H9 (cell line): ENCODE data around the gene CFAP77. TPM values are rescaled to one million over a fixed set of nuclear protein-coding genes. Genes with fewer than 3 reads are reported as not detected.

Experiments
- DNase-seq: peaks from one replicate; pipeline ENCODE4 v3.0.0-alpha.2; 2017
- H2AFZ ChIP-seq: one replicate; pipeline ENCODE4 v1.6.1; 2013; ENCODE audit warnings: mild to moderate bottlenecking, low read length, control low read depth, moderate library complexity
- H2AK5ac ChIP-seq: 2 replicates; pipeline ENCODE4 v1.6.1; 2013; ENCODE audit warnings: low read length, control low read depth, mixed read lengths; ENCODE audit not compliant: insufficient read length
- H2BK120ac ChIP-seq: one replicate; pipeline ENCODE4 v1.6.1; 2013; ENCODE audit warnings: low read depth, mild to moderate bottlenecking, low read length, control low read depth, inconsistent platforms; ENCODE audit not compliant: poor library complexity, severe bottlenecking
- H2BK12ac ChIP-seq: 2 replicates; pipeline ENCODE4 v1.6.1; 2013; ENCODE audit warnings: low read length, control low read depth, mixed read lengths, low read depth; ENCODE audit not compliant: insufficient read length
- H2BK15ac ChIP-seq: 2 replicates; pipeline ENCODE4 v1.6.1; 2013; ENCODE audit warnings: low read depth, low read length, control low read depth
- H2BK20ac ChIP-seq: one replicate; pipeline ENCODE4 v1.6.1; 2013; ENCODE audit warnings: low read depth, mild to moderate bottlenecking, low read length, control low read depth, inconsistent platforms; ENCODE audit not compliant: poor library complexity, severe bottlenecking
- H2BK5ac ChIP-seq: 2 replicates; pipeline ENCODE4 v1.6.1; 2013; ENCODE audit warnings: low read length, control low read depth, mixed read lengths; ENCODE audit not compliant: insufficient read length
- H3K14ac ChIP-seq: 2 replicates; pipeline ENCODE4 v1.6.1; 2013; ENCODE audit warnings: low read length, control low read depth; ENCODE audit not compliant: insufficient read depth
- H3K18ac ChIP-seq: 2 replicates; pipeline ENCODE4 v1.6.1; 2013; ENCODE audit warnings: low read depth, mild to moderate bottlenecking, mixed read lengths, low read length, control low read depth; ENCODE audit not compliant: insufficient read length
- H3K23ac ChIP-seq: 2 replicates; pipeline ENCODE4 v1.6.1; 2013; ENCODE audit warnings: low read length, control low read depth, mixed read lengths, low read depth; ENCODE audit not compliant: insufficient read length
- H3K23me2 ChIP-seq: 2 replicates; pipeline ENCODE4 v1.6.1; 2013; ENCODE audit warnings: low read depth, mild to moderate bottlenecking, mixed read lengths, low read length, control low read depth; ENCODE audit not compliant: insufficient read length, poor library complexity, severe bottlenecking
- H3K27ac ChIP-seq: 2 replicates; pipeline ENCODE4 v1.5.1; 2013; ENCODE audit warnings: low read length, control low read depth, mixed read lengths, low read depth; ENCODE audit not compliant: insufficient read length
- H3K27me3 ChIP-seq: 2 replicates; pipeline ENCODE4 v1.6.1; 2013; ENCODE audit warnings: low read length, control low read depth, inconsistent platforms; ENCODE audit not compliant: insufficient read depth
- H3K4ac ChIP-seq: 2 replicates; pipeline ENCODE4 v1.6.1; 2013; ENCODE audit warnings: low read depth, mild to moderate bottlenecking, control low read depth, inconsistent platforms, low read length, moderate library complexity
- H3K4me1 ChIP-seq: 2 replicates; pipeline ENCODE4 v1.6.1; 2013; ENCODE audit warnings: low read length, control low read depth, inconsistent platforms; ENCODE audit not compliant: insufficient read depth
- H3K4me2 ChIP-seq: 2 replicates; pipeline ENCODE4 v1.6.1; 2013; ENCODE audit warnings: low read length, control low read depth, mixed read lengths; ENCODE audit not compliant: insufficient read length, insufficient read depth
- H3K56ac ChIP-seq: 2 replicates; pipeline ENCODE4 v1.6.1; 2013; ENCODE audit warnings: low read depth, mild to moderate bottlenecking, mixed read lengths, low read length, control low read depth; ENCODE audit not compliant: insufficient read length
- H3K79me1 ChIP-seq: 2 replicates; pipeline ENCODE4 v1.6.1; 2013; ENCODE audit warnings: low read depth, mild to moderate bottlenecking, moderate library complexity, low read length, control low read depth, inconsistent platforms; ENCODE audit not compliant: insufficient read depth, poor library complexity, severe bottlenecking
- H3K79me2 ChIP-seq: 2 replicates; pipeline ENCODE4 v1.6.1; 2013; ENCODE audit warnings: low read length, control low read depth, inconsistent platforms; ENCODE audit not compliant: insufficient read depth
- H3K9ac ChIP-seq: 2 replicates; pipeline ENCODE4 v1.6.1; 2013; ENCODE audit warnings: low read length, control low read depth, mixed read lengths; ENCODE audit not compliant: insufficient read length; ENCODE audit errors: extremely low read depth
- H3K9me3 ChIP-seq: one replicate; pipeline ENCODE4 v1.6.1; 2013; ENCODE audit warnings: low read depth, low read length, inconsistent platforms; ENCODE audit not compliant: control insufficient read depth
- H3T11ph ChIP-seq: one replicate; pipeline ENCODE4 v1.6.1; 2013; ENCODE audit warnings: mild to moderate bottlenecking, low read length, control low read depth, inconsistent platforms
- H4K20me1 ChIP-seq: one replicate; pipeline ENCODE4 v1.6.1; 2013; ENCODE audit not compliant: control insufficient read depth, insufficient read length, insufficient read depth
- H4K5ac ChIP-seq: 2 replicates; pipeline ENCODE4 v1.6.1; 2013; ENCODE audit warnings: low read depth, mild to moderate bottlenecking, mixed read lengths, low read length, control low read depth; ENCODE audit not compliant: insufficient read length
- H4K8ac ChIP-seq: replicated peaks from 2 replicates; pipeline ENCODE4 v1.6.1; 2013; ENCODE audit warnings: low read length, control low read depth, mixed read lengths, low read depth; ENCODE audit not compliant: insufficient read length
- H4K91ac ChIP-seq: 2 replicates; pipeline ENCODE4 v1.6.1; 2013; ENCODE audit warnings: low read depth, mild to moderate bottlenecking, moderate library complexity, mixed read lengths, low read length, control low read depth; ENCODE audit not compliant: insufficient read length
- H3K27ac Mint-ChIP-seq, 3 experiments: 2 replicates in 2 of 3; 3 replicates in 1 of 3; pipeline ENCODE4 v1.8.0; 2020 to 2021; ENCODE audit warnings: mixed read lengths in 3 of 3, mild to moderate bottlenecking in 1 of 3, moderate library complexity in 1 of 3
- H3K27me3 Mint-ChIP-seq: 2 replicates; pipeline ENCODE4 v1.8.0; 2021; ENCODE audit warnings: low read depth, mild to moderate bottlenecking, moderate library complexity, mixed read lengths
- H3K36me3 Mint-ChIP-seq, 3 experiments: 2 replicates in 2 of 3; 3 replicates in 1 of 3; pipeline ENCODE4 v1.8.0; 2020 to 2021; ENCODE audit warnings: low read depth in 3 of 3, mixed read lengths in 3 of 3; ENCODE audit not compliant: insufficient read depth in 1 of 3
- H3K4me1 Mint-ChIP-seq, 2 experiments: 2 replicates each; pipeline ENCODE4 v1.8.0; 2020; ENCODE audit warnings: mixed read lengths in 2 of 2
- H3K4me3 Mint-ChIP-seq, 2 experiments: 2 replicates in 1 of 2; 3 replicates in 1 of 2; pipeline ENCODE4 v1.8.0; 2020 to 2021; ENCODE audit warnings: mild to moderate bottlenecking in 2 of 2, mixed read lengths in 2 of 2, moderate library complexity in 1 of 2
- H3K9me3 Mint-ChIP-seq, 2 experiments: 2 replicates in 1 of 2; 3 replicates in 1 of 2; pipeline ENCODE4 v1.8.0; 2020; ENCODE audit warnings: mild to moderate bottlenecking in 2 of 2, mixed read lengths in 2 of 2, moderate library complexity in 1 of 2
- WGBS: extraction: QIAGEN DNeasy Blood & Tissue Kit; methylation state at CpG from one replicate; pipeline ENCODE4 v1.1.7; 2013; ENCODE audit warnings: missing lambda C conversion rate, low lambda C conversion rate, mixed read lengths; ENCODE audit not compliant: insufficient read length; ENCODE audit errors: extremely low coverage; 5-methylcytosine and 5-hydroxymethylcytosine counted together
- total RNA-seq: library from RNA; stranded (reverse); gene quantifications from 2 replicates; pipeline ENCODE4 v1.2.1, GENCODE V29; 2021
- TF ChIP-seq, protein P1 (sequence below): fragments of 200-600 bp; sonication (generic); conservative IDR thresholded peaks from 3 replicates; pipeline ENCODE4 v1.8.0; 2021; ENCODE audit warnings: antibody characterized with exemption, mild to moderate bottlenecking

CFAP77 gene
- total RNA-seq, 1 experiment from 2014 or later, result 0.72 TPM

DNA sequence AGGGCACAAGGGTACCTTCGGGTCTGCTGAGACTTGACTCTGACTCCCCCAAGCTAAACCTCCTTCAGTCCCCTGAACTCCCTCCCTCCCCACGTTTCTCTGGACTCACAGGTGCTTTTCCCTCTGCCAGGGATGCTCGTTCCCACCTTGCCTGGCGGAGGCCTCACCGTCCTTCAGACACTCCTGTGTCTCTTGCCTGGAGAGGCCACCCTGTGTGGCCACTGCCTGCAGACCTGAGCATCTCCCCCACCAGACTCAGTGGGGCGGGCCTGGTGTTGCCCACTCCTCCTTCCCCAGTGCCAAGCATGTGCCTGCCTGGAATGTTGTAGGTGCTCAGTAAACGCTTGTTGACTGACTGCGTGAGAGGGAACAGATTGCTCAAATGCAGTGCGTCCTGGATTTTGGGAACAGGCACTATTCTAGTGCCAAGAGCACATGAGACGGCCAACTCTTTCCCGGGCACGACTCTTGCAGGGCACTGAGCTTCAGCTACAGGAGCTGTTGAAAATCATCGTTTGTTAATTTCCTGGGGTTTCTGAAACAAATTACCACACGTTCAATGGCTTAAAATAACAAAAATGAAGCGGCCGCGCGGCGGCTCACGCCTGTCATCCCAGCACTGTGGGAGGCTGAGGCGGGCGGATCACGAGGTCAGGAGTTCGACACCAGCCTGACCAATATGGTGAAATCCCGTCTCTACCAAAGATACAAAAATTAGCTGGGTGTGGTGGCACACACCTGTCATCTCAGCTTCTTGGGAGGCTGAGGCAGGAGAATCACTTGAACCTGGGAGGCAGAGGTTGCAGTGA lies 101.4 kb downstream of the CFAP77 start:
- H3K18ac ChIP-seq, result no peak overlapping the region
- H3K23me2 ChIP-seq, result no peaks in the 10 kb centered on the region
- H2AK5ac ChIP-seq, result no peak overlapping the region
- H3K14ac ChIP-seq, result no peak overlapping the region
- H3K56ac ChIP-seq, result no peak overlapping the region
- no peaks in the 10 kb centered on the region for H3K79me2 ChIP-seq
- Mint-ChIP-seq H3K4me1 (peaks cover 0 to 5% of the 10 kb centered on the region in 2 experiments; a peak in 1 of 4 replicates), H3K27ac (no peak overlapping the region; a peak in 1 of 7 replicates), H3K9me3 (no peaks in the 10 kb centered on the region), H3K4me3 (no peak overlapping the region), H3K36me3 (no peaks in the 10 kb centered on the region; a peak in 1 of 7 replicates), H3K27me3 (no peaks in the 10 kb centered on the region; the same call in 1 of the 2 replicates)
- no peak overlapping the region for H2AFZ ChIP-seq
- DNase-seq, result no peak
- no peak overlapping the region for H2BK20ac ChIP-seq
- H4K20me1 ChIP-seq, result no peaks in the 10 kb centered on the region
- no peaks in the 10 kb centered on the region for H3K27me3 ChIP-seq
- H3K79me1 ChIP-seq, result no peaks in the 10 kb centered on the region
- no peak overlapping the region for H3K23ac ChIP-seq
- no peak overlapping the region for H4K91ac ChIP-seq
- H3K4me1 ChIP-seq, result no peaks in the 10 kb centered on the region
- H2BK12ac ChIP-seq, result no peak overlapping the region
- H2BK5ac ChIP-seq, result no peak overlapping the region
- H2BK15ac ChIP-seq, result no peak overlapping the region
- no peak overlapping the region for H3K4me2 ChIP-seq
- no peak overlapping the region for H2BK120ac ChIP-seq
- no CpG with 5 or more reads among the region's 25 CpGs for WGBS
- no peaks in the 10 kb centered on the region for H3K9me3 ChIP-seq
- no peak overlapping the region for H3K27ac ChIP-seq
- H4K5ac ChIP-seq, result no peak overlapping the region
- no peak overlapping the region for H4K8ac ChIP-seq
- no peak overlapping the region for H3K9ac ChIP-seq
- TF ChIP-seq, protein P1, sequence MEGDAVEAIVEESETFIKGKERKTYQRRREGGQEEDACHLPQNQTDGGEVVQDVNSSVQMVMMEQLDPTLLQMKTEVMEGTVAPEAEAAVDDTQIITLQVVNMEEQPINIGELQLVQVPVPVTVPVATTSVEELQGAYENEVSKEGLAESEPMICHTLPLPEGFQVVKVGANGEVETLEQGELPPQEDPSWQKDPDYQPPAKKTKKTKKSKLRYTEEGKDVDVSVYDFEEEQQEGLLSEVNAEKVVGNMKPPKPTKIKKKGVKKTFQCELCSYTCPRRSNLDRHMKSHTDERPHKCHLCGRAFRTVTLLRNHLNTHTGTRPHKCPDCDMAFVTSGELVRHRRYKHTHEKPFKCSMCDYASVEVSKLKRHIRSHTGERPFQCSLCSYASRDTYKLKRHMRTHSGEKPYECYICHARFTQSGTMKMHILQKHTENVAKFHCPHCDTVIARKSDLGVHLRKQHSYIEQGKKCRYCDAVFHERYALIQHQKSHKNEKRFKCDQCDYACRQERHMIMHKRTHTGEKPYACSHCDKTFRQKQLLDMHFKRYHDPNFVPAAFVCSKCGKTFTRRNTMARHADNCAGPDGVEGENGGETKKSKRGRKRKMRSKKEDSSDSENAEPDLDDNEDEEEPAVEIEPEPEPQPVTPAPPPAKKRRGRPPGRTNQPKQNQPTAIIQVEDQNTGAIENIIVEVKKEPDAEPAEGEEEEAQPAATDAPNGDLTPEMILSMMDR, result no peak
- no peak overlapping the region for H3K4ac ChIP-seq
- no peak overlapping the region for H3T11ph ChIP-seq
